Right lobe of liver (tissue), 4 donors: ENCODE results near the gene PPM1F.
"Not testable (repeated sequence)": the region's sequence is repeated elsewhere in the genome, so short reads cannot be mapped to it uniquely, and the experiment has no call there.

Experiments
- POLR2A ChIP-seq: fragments of 450-650 bp; IDR thresholded peaks from one replicate; pipeline ENCODE4 v1.6.1; 2017; ENCODE audit warnings: antibody characterized with exemption, mild to moderate bottlenecking
- TF ChIP-seq, protein P1 (sequence below), 4 donors: fragments of 200-600 bp in 3 of 4; fragments of 450-650 bp in 1 of 4; IDR thresholded peaks; one replicate each; pipeline versions ENCODE4 v1.5.1 to v1.8.0; 2016 to 2022; ENCODE audit warnings: antibody characterized with exemption in 4 of 4, mild to moderate bottlenecking in 2 of 4
- donor health status: DM: no; HTN: no; CAD: no.
- donor health status: DM: no; HTN: no; CAD: no.
- donor health status: DM: no; HTN: yes; CAD: no.

GRCh38 chr22:21874953-21875352, 77.7 kb downstream of the PPM1F start:
- TF ChIP-seq, protein P1, sequence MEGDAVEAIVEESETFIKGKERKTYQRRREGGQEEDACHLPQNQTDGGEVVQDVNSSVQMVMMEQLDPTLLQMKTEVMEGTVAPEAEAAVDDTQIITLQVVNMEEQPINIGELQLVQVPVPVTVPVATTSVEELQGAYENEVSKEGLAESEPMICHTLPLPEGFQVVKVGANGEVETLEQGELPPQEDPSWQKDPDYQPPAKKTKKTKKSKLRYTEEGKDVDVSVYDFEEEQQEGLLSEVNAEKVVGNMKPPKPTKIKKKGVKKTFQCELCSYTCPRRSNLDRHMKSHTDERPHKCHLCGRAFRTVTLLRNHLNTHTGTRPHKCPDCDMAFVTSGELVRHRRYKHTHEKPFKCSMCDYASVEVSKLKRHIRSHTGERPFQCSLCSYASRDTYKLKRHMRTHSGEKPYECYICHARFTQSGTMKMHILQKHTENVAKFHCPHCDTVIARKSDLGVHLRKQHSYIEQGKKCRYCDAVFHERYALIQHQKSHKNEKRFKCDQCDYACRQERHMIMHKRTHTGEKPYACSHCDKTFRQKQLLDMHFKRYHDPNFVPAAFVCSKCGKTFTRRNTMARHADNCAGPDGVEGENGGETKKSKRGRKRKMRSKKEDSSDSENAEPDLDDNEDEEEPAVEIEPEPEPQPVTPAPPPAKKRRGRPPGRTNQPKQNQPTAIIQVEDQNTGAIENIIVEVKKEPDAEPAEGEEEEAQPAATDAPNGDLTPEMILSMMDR (IDR thresholded peaks at IDR 0.05), result not testable (repeated sequence)
- TF ChIP-seq POLR2A, result not testable (repeated sequence)
